T-helper 2 cell treated with Interferon-gamma antibody and Interleukin-4, amounts not matched to agents 100 ng/mL and 5 ng/mL, for 36 hours (primary cell): Measurements from ENCODE around the gene PROK1. TPM values are rescaled to one million over a fixed set of nuclear protein-coding genes. Genes with fewer than 3 reads are reported as not detected.

Experiments used
- intact Hi-C: fragments of 100-400 bp; cut with micrococcal nuclease; formaldehyde crosslinking; loops from one replicate; pipeline ENCODE4 v1.15.1; 2023
- total RNA-seq: library from RNA; stranded (reverse); gene quantifications from 2 replicates; pipeline ENCODE4 v1.2.3, GENCODE V29; 2022

PROK1 gene
- total RNA-seq, 1 donor from 2014 or later = not detected

DNA sequence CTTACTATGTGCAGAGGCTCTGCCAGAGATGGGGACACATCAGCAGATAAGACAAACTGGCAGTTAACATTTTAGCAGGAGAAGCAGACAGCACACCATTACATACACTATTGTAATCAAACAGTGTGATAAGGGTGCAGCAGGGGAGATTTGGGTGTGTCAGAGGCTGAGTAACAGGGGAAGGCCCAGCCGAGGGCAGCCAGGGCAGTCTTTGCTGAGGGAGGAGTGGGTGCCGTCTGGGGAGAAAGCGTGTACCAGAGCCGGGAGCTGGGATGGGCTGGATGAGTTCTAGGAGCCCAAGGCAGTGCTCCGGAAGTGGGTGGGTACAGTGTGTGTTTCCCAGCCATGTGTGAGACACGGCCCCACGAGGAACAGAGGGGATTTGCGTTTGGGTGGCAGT is 36.8 kb downstream of the PROK1 start:
- intact Hi-C loops = no loop called here

GRCh38 chr1:110488161-110488560 is 37.2 kb downstream of the PROK1 start:
- intact Hi-C loops = no loop called here

GRCh38 chr1:110488867-110489266 is 37.9 kb downstream of the PROK1 start:
- intact Hi-C loops = no loop called here

- intact Hi-C loops = no loop called here
Measured at GRCh38 chr1:110489406-110489805, 38.5 kb downstream of the PROK1 start.

GRCh38 chr1:110489973-110490542 is 39.1 kb downstream of the PROK1 start:
- intact Hi-C loops = no loop called here

DNA sequence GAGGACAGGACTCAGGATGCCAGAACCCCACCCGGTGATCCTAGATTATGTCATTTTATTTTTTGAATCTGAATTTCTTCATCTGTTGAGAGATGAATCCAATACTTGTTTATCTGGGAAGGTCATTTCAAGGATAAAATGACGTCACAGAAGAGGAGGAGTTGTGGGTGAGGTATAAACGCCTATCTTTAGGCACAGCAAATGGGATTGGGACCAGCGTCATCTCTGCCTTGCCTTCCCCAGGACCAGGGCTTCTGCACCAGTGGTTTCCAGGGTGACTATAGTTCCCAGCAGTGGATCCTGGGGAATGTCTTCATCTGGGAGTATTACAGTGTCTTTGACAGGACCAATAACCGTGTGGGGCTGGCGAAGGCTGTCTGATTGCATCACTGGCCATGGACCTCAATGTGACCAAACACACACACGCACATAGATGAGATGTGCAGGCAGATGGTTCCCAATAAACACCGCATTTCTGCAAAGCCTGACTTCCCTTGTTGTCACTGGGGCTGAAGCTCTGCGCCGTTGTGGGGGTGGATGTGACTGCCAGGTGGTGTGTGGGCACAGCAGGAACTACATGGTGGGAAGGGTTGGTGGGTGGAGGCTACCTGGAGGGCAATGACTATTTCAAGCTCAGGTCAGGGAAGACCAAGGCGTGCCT is 40.0 kb downstream of the PROK1 start:
- intact Hi-C loops = no loop called here

DNA sequence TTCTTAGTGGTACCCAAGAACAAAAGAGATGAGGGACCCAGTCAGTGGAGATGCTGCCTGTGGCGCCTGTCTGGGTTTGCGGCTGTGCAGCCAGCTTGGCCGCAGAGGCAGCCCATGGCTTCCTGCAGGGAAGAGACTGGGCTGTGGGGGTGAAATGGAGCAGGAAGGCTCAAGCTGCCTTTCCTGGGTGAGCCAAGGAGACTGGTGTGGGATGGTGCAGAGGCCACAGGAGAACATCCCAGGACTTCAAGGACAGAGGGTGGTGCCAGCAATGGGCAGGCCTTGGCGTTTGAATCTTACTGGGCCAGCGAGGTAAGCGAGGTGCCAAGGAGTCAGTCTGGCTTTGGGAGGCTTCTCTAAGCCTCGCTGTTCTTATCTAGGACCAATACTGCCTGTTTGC is 41.6 kb downstream of the PROK1 start:
- intact Hi-C loops = no loop called here

DNA sequence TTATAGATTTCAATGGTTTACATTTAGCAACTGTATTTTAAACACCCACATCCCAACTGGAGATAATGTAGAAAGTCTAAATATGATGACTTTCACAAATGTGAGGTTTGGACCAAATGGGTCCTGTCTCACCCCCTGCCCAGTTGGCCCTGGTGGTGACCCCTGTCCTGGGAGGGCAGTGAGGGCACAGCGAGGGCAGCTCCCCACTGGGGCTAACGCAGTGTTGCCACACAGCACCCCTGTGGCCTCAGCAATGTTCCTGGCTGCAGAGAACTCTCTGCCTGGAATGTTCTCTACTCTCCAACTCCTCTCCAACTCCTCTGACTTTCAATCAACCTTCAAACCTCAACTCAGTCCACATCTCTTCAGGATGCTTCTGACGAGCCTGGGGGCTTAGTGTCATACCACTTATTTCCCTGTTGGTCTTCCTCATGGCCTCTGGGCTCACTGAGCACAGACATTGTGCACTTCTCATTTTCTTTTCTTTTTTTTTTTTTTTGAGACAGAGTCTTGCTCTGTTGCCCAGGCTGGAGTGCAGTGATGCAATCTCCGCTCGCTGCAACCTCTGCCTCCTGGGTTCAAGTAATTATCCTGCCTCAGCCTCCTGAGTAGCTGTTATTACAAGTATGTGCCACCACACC is 42.2 kb downstream of the PROK1 start:
- intact Hi-C loops = no loop called here

DNA sequence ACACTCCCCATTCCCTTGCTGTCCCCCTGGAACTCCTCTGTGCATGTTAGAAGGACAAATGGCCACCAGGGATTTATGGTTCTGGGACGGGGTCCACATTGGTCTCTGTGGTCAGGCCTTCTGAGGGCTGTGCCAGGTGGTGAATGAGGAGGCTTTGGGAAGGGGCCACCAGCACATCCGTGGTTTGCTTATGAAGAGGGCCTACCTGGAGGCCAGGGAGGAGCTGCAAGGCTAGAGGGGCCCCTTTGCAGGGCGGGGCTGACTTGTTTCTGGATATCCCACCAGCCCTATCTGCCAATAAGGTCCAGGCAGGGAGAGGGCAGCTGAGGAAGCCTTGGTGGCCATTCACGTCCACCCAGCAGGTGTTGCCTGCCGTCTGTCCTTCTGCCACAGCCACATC is 43.1 kb downstream of the PROK1 start:
- intact Hi-C loops = no loop called here

- intact Hi-C loops = no loop called here
Measured at GRCh38 chr1:110494522-110495406, 43.8 kb downstream of the PROK1 start.

- intact Hi-C loops = loop anchor here (1.0 kb wide), 1 partner anchor 299 kb away; no protein-coding TSS in a partner anchor
Measured at GRCh38 chr1:110495926-110496600, 45.1 kb downstream of the PROK1 start.

- intact Hi-C loops = no loop called here
Measured at GRCh38 chr1:110498270-110498669, 47.3 kb downstream of the PROK1 start.

DNA sequence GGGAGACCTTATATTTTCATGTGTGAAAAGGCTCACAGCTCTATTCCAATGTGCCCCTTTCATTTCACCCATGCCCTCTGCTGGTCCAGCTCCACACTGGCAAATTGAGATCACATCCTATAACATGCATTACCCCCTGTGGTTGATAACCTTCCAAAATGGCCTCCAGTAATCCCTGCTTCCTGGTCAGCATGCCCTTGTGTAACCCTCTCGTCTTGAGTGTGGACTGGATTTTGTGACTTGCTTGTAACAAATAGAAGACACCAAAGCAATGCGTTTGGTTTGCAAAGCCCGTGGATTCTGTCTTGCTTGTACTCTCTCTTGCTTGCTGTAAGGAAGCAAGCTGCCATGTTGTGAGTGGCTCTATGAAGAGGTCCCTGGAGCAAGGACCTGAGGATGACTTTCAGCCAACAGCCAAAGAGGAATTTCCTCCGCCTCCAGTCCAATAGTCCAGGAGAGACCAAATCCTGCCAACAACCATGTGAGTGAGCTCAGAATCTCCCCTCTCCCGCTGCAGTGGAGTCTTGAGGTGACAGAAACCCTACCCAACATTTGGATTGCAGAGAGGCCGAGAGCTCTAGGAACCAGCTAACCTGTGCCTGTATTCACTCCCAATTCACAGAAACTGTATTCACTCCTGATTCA is 50.7 kb downstream of the PROK1 start:
- intact Hi-C loops = no loop called here

- intact Hi-C loops = no loop called here
Measured at GRCh38 chr1:110502402-110503151, 51.6 kb downstream of the PROK1 start.

DNA sequence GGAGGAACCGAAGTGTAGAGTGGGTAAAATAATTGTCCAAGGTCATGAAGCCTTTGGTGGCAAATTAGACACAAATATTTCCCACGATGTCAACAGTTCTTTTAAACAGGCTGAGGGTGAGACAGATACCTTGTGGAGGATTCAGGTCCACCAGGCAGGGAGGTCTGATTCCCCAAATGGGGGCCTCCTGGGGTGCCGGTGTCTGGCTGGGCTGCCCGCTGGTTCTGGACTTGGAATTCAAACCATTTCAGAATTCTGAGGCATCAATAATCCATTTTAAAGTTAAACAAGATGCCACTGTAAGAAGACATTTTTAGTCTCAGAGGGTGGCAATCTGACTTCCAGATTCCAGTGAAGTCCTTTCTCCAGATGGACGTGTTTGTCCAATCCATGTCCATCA is 52.5 kb downstream of the PROK1 start:
- intact Hi-C loops = no loop called here

DNA sequence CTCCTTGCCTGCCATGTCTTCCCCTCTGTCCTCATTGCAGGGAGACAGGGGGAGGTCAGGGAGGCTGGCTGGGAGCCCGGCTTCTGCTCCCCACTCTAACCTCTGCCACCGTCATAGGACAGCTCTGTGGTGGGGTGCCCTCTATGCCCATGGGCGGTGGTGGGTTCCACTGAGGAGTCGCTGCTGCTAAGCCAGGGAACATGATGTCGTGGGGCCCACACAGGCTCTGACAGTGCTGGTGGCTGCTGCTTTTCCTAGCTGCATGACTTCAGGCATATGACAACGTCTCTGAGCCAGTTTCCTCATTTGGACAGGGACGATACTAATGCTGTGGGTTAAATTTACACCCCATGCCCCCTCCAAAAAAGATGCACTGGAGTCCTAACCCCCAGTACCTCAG is 53.3 kb downstream of the PROK1 start:
- intact Hi-C loops = no loop called here

- intact Hi-C loops = no loop called here
Measured at GRCh38 chr1:110505596-110505995, 54.6 kb downstream of the PROK1 start.

GRCh38 chr1:110506541-110506940 is 55.6 kb downstream of the PROK1 start:
- intact Hi-C loops = no loop called here
